ENCODE results near the gene RAD51B.

DNA sequence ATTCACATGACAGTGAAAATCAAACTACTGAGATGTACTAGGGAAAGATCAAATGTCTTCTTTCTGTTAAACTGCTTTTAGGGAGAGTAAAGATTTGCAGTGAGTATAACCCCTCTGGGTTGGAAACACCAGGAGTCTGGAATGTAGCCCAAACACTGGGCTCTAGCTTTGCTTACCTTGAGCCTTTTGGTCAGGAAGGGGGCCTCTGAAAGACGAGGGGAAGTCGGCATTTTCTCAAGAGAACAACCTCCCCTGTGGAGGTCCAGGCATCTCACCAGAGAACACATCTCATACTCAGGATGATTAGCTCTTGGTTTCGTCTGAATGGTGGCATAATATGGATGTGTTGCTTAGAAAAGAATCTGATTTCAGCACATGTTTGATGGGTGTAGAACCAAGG lies 804.2 kb downstream of the RAD51B start:
- TF ChIP-seq, protein P1, sequence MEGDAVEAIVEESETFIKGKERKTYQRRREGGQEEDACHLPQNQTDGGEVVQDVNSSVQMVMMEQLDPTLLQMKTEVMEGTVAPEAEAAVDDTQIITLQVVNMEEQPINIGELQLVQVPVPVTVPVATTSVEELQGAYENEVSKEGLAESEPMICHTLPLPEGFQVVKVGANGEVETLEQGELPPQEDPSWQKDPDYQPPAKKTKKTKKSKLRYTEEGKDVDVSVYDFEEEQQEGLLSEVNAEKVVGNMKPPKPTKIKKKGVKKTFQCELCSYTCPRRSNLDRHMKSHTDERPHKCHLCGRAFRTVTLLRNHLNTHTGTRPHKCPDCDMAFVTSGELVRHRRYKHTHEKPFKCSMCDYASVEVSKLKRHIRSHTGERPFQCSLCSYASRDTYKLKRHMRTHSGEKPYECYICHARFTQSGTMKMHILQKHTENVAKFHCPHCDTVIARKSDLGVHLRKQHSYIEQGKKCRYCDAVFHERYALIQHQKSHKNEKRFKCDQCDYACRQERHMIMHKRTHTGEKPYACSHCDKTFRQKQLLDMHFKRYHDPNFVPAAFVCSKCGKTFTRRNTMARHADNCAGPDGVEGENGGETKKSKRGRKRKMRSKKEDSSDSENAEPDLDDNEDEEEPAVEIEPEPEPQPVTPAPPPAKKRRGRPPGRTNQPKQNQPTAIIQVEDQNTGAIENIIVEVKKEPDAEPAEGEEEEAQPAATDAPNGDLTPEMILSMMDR (IDR thresholded peaks at IDR 0.05) = no peak
- no peak for TF ChIP-seq POLR2A (IDR thresholded peaks at IDR 0.05)

Measured in ovary (tissue), 3 donors.